ENCODE measurements around the gene NUDT4. TPM values are rescaled to one million over a fixed set of nuclear protein-coding genes. Genes with fewer than 3 reads are reported as not detected.

Gene NUDT4
- total and polyA plus RNA-seq, 4 experiments from 2014 or later = 39.3 to 49.6 (median 43.5) TPM

GRCh38 chr12:93402333-93403311, 24.9 kb downstream of the NUDT4 start:
- ChIA-PET POLR2A (ENCODE audit: partially characterized antibody) (no interaction called here), CTCF (ENCODE audit: partially characterized antibody) (interaction anchor here (2.3 kb wide), 1 partner anchor 700 kb away, joined by 8 read pairs; no protein-coding TSS in a partner anchor)
- no peaks in the 10 kb centered on the region for H3K27me3 Mint-ChIP-seq
- no peaks in the 10 kb centered on the region for H3K9me3 ChIP-seq (ENCODE audit: control insufficient read depth in 1 of 2, low read length in 2 of 2)
- H3K4me3 Mint-ChIP-seq = no peak overlapping the region
- H3K4me1 ChIP-seq (ENCODE audit: insufficient read depth, low read length) = no peaks in the 10 kb centered on the region
- DNase-seq = no peak
- H3K27me3 ChIP-seq (ENCODE audit: insufficient read depth, low read length) = no peaks in the 10 kb centered on the region
- H3K36me3 ChIP-seq (ENCODE audit: insufficient read depth, low read length) = peaks cover 8% of the 10 kb centered on the region
- H3K9me3 Mint-ChIP-seq = no peaks in the 10 kb centered on the region
- peaks cover 12 to 38% of the 10 kb centered on the region in 2 donors for H3K36me3 Mint-ChIP-seq
- intact Hi-C loops (cut with micrococcal nuclease) = no loop called here
- no peak overlapping the region for H3K4me3 ChIP-seq (ENCODE audit: low read length in 2 of 2)
- H3K27ac ChIP-seq (ENCODE audit: low read depth, low read length) = no peak overlapping the region
- peaks cover 0 to 2% (median 0%) of the 10 kb centered on the region in 4 donors for H3K4me1 Mint-ChIP-seq
- H3K27ac Mint-ChIP-seq = peak overlapping the region in 4 of 7 donors; percentile 2 to 53 (median 40)

DNA sequence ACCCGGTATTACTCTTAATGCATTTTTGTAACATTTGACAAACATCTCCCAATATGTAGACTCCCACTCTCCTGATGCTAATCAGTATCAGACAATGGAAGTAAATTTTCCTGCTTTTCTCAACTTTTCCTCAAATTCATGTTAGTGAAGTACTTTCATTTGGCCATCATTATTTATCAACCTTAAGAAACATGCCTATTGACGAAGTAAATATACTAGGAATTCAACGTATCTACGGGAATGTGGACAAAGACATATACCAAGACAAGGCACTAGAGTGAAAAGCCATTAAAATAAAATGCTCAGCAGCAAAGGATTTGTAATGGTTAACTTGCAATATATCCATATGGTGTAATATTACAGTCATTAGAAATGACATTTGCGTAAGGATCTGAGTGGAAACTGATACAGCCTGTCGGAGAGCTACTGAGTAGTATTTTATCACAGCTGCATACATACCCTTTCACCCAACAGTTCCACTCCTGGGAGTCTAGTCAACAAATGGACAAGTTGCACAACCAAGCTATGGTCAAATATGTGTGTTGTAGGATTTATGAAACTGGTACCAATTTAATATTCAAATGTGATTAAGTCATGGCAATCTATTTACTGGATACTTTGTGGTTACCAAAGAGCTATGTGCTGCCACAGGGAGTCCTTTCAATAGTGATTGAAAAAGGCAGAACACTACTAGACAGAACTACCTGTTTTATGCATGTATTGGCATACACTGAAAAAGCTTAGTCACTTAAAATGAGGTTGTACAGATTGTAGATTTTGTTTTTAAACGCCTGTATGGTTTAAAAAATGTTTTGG, 26.5 kb downstream of the NUDT4 start:
- POLR2A ChIA-PET (ENCODE audit: partially characterized antibody) = interaction anchor here (0.6 to 0.8 kb wide), 2 partner anchors 21 kb away, joined by 3 to 4 read pairs; no protein-coding TSS in a partner anchor
- H3K27me3 Mint-ChIP-seq = no peaks in the 10 kb centered on the region
- H3K4me3 Mint-ChIP-seq = no peak overlapping the region
- Histone ChIP-seq H3K4me1 (ENCODE audit: insufficient read depth, low read length) (no peaks in the 10 kb centered on the region), H3K36me3 (ENCODE audit: insufficient read depth, low read length) (peaks cover 9% of the 10 kb centered on the region), H3K27ac (ENCODE audit: low read depth, low read length) (no peak overlapping the region), H3K27me3 (ENCODE audit: insufficient read depth, low read length) (no peaks in the 10 kb centered on the region), H3K4me3 (ENCODE audit: low read length in 2 of 2) (no peak overlapping the region), H3K9me3 (ENCODE audit: control insufficient read depth in 1 of 2, low read length in 2 of 2) (no peaks in the 10 kb centered on the region)
- H3K9me3 Mint-ChIP-seq = no peaks in the 10 kb centered on the region
- peaks cover 0 to 6% (median 2%) of the 10 kb centered on the region in 4 donors for H3K4me1 Mint-ChIP-seq
- CTCF ChIA-PET (ENCODE audit: partially characterized antibody) = interaction anchor here (1.3 to 2.3 kb wide), 7 partner anchors 7 to 698 kb away, joined by 3 to 8 read pairs (median 3); no protein-coding TSS in a partner anchor
- H3K27ac Mint-ChIP-seq = peak overlapping the region in 2 of 7 donors; percentile 20 to 76
- no peak for DNase-seq
- intact Hi-C loops (cut with micrococcal nuclease) = no loop called here
- peaks cover 13 to 42% of the 10 kb centered on the region in 2 donors for H3K36me3 Mint-ChIP-seq

- POLR2A ChIA-PET (ENCODE audit: partially characterized antibody) = interaction anchor here (0.6 to 0.8 kb wide), 2 partner anchors 20 to 23 kb away, joined by 3 to 4 read pairs; no protein-coding TSS in a partner anchor
- peaks cover 13% of the 10 kb centered on the region for H3K36me3 ChIP-seq (ENCODE audit: insufficient read depth, low read length)
- DNase-seq = no peak
- H3K4me3 Mint-ChIP-seq = no peak overlapping the region
- H3K27ac Mint-ChIP-seq = peak overlapping the region in 4 of 7 donors; percentile 20 to 61 (median 39)
- H3K9me3 ChIP-seq (ENCODE audit: control insufficient read depth in 1 of 2, low read length in 2 of 2) = no peaks in the 10 kb centered on the region
- H3K4me1 Mint-ChIP-seq = peaks cover 0 to 6% (median 2%) of the 10 kb centered on the region in 4 donors
- H3K4me1 ChIP-seq (ENCODE audit: insufficient read depth, low read length) = no peaks in the 10 kb centered on the region
- intact Hi-C loops (cut with micrococcal nuclease) = no loop called here
- H3K36me3 Mint-ChIP-seq = peaks cover 13 to 48% of the 10 kb centered on the region in 2 donors
- H3K27me3 ChIP-seq (ENCODE audit: insufficient read depth, low read length) = no peaks in the 10 kb centered on the region
- H3K4me3 ChIP-seq (ENCODE audit: low read length in 2 of 2) = no peak overlapping the region
- H3K9me3 Mint-ChIP-seq = no peaks in the 10 kb centered on the region
- no peak overlapping the region for H3K27ac ChIP-seq (ENCODE audit: low read depth, low read length)
- CTCF ChIA-PET (ENCODE audit: partially characterized antibody) = interaction anchor here (1.0 to 2.3 kb wide), 11 partner anchors 8 to 697 kb away, joined by 3 to 8 read pairs (median 3); no protein-coding TSS in a partner anchor
- no peaks in the 10 kb centered on the region for H3K27me3 Mint-ChIP-seq
Measured at GRCh38 chr12:93404961-93405849, 27.5 kb downstream of the NUDT4 start.

DNA sequence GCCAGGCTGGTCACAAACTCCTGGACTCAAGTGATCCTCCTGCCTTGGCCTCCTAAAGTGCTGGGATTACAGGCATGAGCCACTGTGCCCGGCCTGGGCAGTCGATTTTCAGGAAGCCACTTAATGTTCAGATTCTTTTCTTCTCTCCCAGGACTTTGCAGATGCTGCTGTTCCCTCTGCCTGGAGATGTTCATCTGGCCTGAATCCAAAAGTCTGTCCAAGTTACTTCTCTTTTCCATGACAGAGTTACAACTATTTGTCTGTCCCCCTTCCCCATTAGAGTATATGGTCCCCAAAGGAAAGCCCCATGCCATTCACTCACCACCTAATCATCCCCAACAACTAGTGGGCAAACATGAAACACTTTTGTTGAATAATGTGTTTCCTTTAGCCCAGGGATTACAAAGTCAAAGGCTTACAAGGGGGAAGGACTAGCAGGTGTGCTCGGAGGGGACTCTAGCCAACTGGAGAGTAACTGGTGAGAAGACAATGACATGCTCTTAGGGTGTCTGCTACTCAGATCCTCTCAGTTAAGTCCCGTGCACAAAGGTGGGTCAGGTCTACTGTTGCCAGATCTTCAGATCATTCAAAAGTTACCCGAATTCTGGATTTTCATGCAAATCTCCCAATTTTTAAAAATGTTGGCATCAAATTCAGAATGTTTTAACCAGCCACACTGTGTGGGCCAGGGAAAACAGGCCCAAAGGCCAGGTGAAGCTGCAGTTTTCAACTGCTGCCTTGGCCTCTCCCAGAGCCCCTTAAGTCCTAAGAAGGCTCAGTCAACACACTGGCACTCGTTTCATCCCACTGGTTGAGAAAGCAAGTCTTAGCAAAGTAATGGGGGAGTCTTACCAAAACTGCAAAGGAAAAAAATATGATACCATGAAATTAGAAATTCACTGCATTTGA, 29.6 kb downstream of the NUDT4 start:
- POLR2A ChIA-PET (ENCODE audit: partially characterized antibody) = interaction anchor here (0.6 kb wide), 1 partner anchor 128 kb away, joined by 4 read pairs; no protein-coding TSS in a partner anchor

GRCh38 chr12:93407963-93408283, 30.2 kb downstream of the NUDT4 start:
- H3K36me3 Mint-ChIP-seq = peaks cover 21 to 54% of the 10 kb centered on the region in 2 donors
- intact Hi-C loops (cut with micrococcal nuclease) = no loop called here
- no peak overlapping the region for H3K4me3 Mint-ChIP-seq
- Histone ChIP-seq H3K27me3 (ENCODE audit: insufficient read depth, low read length) (no peaks in the 10 kb centered on the region), H3K9me3 (ENCODE audit: control insufficient read depth in 1 of 2, low read length in 2 of 2) (no peaks in the 10 kb centered on the region), H3K4me3 (ENCODE audit: low read length in 2 of 2) (no peak overlapping the region), H3K4me1 (ENCODE audit: insufficient read depth, low read length) (peaks cover 19% of the 10 kb centered on the region), H3K36me3 (ENCODE audit: insufficient read depth, low read length) (peaks cover 22% of the 10 kb centered on the region), H3K27ac (ENCODE audit: low read depth, low read length) (no peak overlapping the region)
- peaks cover 21 to 26% (median 23%) of the 10 kb centered on the region in 4 donors for H3K4me1 Mint-ChIP-seq
- POLR2A ChIA-PET (ENCODE audit: partially characterized antibody) = no interaction called here
- CTCF ChIA-PET (ENCODE audit: partially characterized antibody) = interaction anchor here (0.9 to 4.3 kb wide), 4 partner anchors 9 to 95 kb away, joined by 3 to 42 read pairs (median 11); no protein-coding TSS in a partner anchor
- peak overlapping the region in 3 of 7 donors; percentile 15 to 67 (median 59) for H3K27ac Mint-ChIP-seq
- H3K27me3 Mint-ChIP-seq = no peaks in the 10 kb centered on the region
- no peaks in the 10 kb centered on the region for H3K9me3 Mint-ChIP-seq
- no peak for DNase-seq

More for the DNA sequence above, 29.6 kb downstream of the NUDT4 start:
- Mint-ChIP-seq H3K27me3 (no peaks in the 10 kb centered on the region), H3K4me1 (peaks cover 18 to 20% (median 18%) of the 10 kb centered on the region in 4 donors), H3K9me3 (no peaks in the 10 kb centered on the region), H3K36me3 (peaks cover 21 to 59% of the 10 kb centered on the region in 2 donors), H3K4me3 (no peak overlapping the region), H3K27ac (peak overlapping the region; percentile 22 to 67 (median 52))
- no peaks in the 10 kb centered on the region for H3K9me3 ChIP-seq (ENCODE audit: control insufficient read depth in 1 of 2, low read length in 2 of 2)
- DNase-seq = no peak
- H3K27ac ChIP-seq (ENCODE audit: low read depth, low read length) = no peak overlapping the region
- no peaks in the 10 kb centered on the region for H3K27me3 ChIP-seq (ENCODE audit: insufficient read depth, low read length)
- CTCF ChIA-PET (ENCODE audit: partially characterized antibody) = interaction anchor here (0.9 to 4.3 kb wide), 5 partner anchors 10 to 95 kb away, joined by 3 to 42 read pairs (median 4); no protein-coding TSS in a partner anchor
- H3K4me3 ChIP-seq (ENCODE audit: low read length in 2 of 2) = no peak overlapping the region
- intact Hi-C loops (cut with micrococcal nuclease) = no loop called here
- H3K36me3 ChIP-seq (ENCODE audit: insufficient read depth, low read length) = peaks cover 22% of the 10 kb centered on the region
- peaks cover 15% of the 10 kb centered on the region for H3K4me1 ChIP-seq (ENCODE audit: insufficient read depth, low read length)

All from CD4-positive, alpha-beta memory T cell (primary cell).